ENCODE results near the gene OR10V1.

DNA sequence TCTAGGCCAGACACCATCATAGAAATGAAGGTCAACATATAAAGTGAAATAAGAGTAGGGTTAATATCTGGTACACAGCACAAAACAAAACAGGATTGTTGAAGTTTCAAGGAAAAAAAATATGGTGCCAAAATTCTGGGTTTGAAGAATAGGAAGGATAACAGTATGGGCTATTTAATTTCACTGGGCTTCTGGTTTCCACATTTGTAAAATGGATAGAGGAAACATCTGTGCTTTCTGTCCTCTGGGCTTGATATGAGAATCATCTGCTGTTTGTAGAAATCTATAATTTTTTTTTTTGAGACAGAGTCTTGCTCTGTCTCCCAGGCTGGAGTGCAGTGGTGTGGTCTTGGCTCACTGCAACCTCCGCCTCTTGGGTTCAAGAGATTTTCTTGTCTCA lies 13.8 kb upstream of the OR10V1 start:
- TF ChIP-seq, protein P1, sequence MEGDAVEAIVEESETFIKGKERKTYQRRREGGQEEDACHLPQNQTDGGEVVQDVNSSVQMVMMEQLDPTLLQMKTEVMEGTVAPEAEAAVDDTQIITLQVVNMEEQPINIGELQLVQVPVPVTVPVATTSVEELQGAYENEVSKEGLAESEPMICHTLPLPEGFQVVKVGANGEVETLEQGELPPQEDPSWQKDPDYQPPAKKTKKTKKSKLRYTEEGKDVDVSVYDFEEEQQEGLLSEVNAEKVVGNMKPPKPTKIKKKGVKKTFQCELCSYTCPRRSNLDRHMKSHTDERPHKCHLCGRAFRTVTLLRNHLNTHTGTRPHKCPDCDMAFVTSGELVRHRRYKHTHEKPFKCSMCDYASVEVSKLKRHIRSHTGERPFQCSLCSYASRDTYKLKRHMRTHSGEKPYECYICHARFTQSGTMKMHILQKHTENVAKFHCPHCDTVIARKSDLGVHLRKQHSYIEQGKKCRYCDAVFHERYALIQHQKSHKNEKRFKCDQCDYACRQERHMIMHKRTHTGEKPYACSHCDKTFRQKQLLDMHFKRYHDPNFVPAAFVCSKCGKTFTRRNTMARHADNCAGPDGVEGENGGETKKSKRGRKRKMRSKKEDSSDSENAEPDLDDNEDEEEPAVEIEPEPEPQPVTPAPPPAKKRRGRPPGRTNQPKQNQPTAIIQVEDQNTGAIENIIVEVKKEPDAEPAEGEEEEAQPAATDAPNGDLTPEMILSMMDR (IDR thresholded peaks at IDR 0.05), result no peak
- TF ChIP-seq POLR2A (IDR thresholded peaks at IDR 0.05), result no peak
